ENCODE results near the gene PIP4K2C.

PIP4K2C gene

DNA sequence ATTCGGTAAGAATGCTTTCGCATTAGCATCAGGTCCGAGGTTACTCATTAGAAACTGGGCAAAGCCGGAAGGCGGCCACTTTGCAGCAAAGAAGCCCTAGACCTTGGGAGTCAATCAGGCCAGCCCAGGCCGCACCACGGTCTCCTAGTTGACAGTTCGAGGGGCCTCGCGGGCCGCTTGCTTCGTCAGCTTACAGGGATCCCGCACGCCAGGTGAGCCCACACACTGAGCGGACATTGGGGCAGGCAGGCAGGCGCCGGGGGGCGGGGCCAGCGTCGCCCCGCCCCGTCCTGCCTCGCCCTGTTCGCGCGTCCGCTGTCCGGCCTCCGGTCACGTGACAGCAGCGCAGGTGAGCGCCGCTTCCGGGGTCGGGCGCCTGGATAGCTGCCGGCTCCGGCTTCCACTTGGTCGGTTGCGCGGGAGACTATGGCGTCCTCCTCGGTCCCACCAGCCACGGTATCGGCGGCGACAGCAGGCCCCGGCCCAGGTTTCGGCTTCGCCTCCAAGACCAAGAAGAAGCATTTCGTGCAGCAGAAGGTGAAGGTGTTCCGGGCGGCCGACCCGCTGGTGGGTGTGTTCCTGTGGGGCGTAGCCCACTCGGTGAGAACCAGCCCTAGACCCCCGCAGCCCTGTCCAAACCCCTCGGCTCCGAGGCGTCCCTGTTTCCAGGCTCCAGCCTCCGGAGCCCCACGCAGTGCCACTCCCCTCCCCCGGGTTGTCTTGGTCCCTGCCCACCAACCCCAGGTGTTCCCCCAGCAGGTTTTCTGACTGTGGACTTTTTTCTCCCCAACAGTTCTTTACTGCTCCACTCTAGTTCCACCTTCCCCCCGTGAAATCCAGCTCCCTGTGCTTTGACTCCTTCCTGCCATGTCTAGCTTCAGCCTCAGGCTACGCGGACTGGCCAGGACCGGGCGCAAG lies at the start of gene PIP4K2C:
Gene PIP4K2C (plus strand): TSS at position 329 of the 918 bp plus-strand sequence. CDS start 98 bp downstream, at position 427.
- DNase-seq, result peak; percentile 90
- in situ Hi-C loops (cut with HindIII; ENCODE audit: low pct_ligation_motif_present, low pct_unique_long_range_greater_than_20kb, low sequenced_read_pairs), result no loop called here

DNA sequence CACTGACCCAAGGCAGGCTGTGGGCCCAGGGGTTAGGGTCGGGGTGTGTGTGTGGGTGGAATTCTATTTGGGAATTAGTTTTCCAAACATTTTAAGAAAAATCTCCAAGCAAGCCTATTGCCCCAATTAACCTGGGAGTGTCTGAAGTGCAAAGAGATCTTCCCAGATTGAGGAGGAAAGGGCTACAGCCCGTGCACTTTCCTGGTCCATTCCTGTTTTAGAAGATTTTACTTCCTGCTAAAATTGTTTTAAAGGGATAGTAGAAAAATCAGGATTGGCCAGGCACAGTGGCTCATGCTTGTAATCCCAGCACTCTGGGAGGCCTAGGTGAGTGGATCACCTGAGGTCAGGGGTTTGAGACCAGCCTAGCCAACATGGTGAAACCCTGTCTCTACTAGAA lies 49.3 kb upstream of the PIP4K2C start:
- DNase-seq, result no peak
- in situ Hi-C loops (cut with HindIII; ENCODE audit: low pct_ligation_motif_present, low pct_unique_long_range_greater_than_20kb, low sequenced_read_pairs), result no loop called here

DNA sequence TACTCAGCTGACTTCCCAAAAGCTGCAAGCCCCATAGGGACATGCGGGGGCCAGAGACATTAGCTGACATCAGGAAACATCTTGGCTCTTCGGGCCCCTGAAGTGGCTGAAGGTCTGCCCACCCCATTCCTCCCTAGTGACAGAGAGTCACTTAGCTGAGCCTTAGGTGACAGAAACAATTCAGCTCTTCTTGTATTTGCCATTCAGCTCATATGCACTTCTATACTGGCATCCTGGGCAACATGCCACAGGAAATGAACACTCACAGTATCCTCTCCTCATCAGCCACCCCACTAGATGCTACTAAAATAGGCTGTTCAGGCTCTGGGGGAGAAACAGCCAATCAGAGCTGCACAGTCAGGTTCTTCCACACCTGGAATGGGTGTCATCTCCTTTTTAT lies 47.4 kb upstream of the PIP4K2C start:
- DNase-seq, result no peak
- in situ Hi-C loops (cut with HindIII; ENCODE audit: low pct_ligation_motif_present, low pct_unique_long_range_greater_than_20kb, low sequenced_read_pairs), result no loop called here

DNA sequence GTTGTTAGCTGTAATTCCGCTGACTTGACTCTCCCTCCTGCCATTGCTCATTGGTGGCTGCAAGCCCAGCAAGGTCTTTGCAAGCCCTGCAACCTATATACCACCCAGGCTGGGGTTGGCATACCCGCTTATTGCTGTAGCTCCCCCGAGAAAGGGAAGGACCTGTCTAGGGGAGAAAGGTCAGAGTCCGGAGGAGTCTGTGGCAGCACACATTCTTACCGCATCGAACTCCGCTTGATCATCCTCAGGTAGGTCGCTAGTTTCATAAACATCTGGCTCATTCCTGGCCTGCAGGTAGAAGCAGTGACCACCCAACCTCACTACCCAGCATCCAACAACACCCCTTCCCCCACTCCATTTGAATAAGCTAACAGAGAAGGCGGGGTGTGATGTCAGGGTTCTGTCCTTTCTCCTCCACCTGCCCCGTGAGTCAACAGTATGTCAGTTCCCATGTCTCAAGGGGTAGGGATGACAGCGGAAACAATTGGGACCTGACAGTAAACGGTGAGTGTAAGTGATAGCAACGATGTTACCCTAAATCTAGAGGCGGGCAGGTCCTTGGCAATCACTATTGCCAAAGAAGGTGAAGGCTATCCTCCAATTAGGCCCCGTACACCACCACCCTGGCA lies 45.1 kb upstream of the PIP4K2C start:
- no peak for DNase-seq
- in situ Hi-C loops (cut with HindIII; ENCODE audit: low pct_ligation_motif_present, low pct_unique_long_range_greater_than_20kb, low sequenced_read_pairs), result no loop called here

DNA sequence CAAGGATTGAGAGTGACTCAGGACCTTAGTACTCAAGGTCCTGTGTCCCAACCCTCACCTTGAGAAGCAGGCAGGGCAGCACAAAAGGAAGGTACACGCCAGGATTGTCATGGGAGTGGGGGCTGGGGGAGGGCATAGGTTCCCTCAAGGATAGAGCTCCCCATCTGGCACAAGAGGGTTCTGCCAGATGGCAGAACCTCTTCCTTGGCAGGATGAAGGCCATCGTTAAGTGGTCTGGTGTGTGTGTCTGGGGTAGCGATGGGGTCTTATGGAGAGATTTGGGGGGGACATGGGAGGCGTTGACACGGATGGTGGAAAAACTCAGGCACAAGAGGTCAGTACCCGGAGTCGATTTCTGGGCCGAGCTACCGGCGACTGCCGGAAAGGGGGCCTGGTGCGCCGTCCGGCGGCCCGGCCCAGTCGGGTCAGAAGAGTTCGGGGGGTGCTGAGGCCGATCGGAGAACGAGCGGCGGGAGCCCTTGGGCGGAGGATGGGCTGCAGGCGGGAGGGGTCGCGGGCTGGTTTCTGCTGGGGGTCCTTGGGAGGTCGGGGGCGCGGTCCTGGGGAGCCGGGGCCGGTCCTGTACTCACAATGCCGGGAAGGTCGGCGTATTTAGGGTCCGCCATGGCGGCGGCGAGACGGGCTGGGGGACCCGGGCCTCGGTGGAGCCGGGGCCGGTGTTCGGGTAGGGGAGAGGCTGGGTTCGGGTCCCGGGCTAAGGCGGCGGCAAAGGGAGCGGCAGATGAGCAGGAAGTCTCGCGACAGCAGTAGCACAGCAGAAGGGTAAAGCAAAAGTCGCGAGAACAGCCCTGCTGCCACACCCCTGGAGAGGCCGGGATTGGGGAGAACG lies 44.3 kb upstream of the PIP4K2C start, which contains the start of gene DCTN2:
Gene DCTN2 (minus strand): TSS at position 755 of the 850 bp plus-strand sequence. CDS start 129 bp downstream, at position 626.
- in situ Hi-C loops (cut with HindIII; ENCODE audit: low pct_ligation_motif_present, low pct_unique_long_range_greater_than_20kb, low sequenced_read_pairs), result no loop called here
- DNase-seq, result peak; percentile 100

DNA sequence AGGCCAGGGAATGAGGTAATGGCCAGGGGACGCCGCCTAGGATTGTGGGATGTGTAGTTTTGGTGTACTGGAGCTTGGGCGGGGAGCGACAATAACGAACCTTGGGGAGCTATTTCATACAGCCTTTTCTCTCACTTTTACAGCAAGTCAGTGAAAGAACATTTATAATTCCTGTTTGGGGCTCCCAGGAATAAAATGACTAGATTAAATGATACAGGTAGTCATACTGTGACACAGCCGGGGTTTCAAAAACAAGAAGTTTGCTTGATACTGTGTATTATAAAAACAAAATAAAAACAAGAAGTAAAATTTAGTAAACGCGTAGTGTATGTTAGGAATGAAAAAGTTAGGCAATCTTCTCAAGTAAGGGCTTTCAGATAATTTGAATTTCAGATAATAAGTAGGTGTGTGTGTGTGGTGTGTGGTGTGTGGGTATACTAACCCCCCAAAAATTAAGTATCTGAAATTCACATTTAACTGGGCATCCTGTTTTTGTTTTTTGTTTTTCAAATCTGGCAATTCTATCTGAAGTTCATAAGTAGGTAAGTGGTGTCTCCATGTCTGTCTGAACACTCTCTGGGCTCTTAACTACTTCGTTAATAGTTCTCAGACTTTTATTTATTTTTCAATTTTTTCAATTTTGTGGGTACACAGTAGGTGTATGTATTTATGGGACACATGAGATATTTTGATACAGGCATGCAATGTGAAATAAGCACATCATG lies 43.5 kb upstream of the PIP4K2C start:
- no peak for DNase-seq
- in situ Hi-C loops (cut with HindIII; ENCODE audit: low pct_ligation_motif_present, low pct_unique_long_range_greater_than_20kb, low sequenced_read_pairs), result no loop called here

DNA sequence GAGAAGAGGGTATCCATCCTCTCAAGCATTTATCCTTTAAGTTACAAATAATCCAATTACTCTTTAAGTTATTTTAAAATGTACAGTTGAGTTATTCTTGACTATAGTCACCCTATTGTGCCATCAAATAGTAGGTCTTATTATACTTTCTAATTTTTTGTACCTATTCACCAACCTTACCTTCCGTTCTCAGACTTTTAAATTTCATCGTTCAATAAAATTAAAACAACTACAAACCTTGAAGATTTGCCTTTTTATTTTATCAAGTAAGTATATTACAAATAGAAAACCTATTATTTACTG lies 43.0 kb upstream of the PIP4K2C start:
- DNase-seq, result no peak
- in situ Hi-C loops (cut with HindIII; ENCODE audit: low pct_ligation_motif_present, low pct_unique_long_range_greater_than_20kb, low sequenced_read_pairs), result no loop called here

DNA sequence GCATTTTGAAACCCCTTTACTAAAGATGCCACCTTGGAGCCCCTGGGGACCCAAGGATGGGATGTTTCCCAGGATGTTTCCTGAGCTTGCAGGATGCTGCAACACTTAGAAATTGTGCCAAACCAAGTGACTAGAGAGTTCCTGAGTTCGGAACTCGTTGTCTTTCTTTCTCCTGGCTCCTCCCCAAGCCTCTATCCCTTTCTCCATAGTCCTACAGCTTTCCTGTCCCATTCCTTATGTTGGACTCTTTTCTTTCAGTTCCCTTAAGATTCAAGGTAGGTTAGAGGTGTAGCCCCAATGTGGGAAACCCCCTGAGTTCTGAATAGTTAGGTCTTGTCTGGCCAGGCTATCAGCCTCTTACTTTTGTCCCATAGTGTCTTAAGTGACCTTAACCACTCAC lies 42.5 kb upstream of the PIP4K2C start:
- no peak for DNase-seq
- in situ Hi-C loops (cut with HindIII; ENCODE audit: low pct_ligation_motif_present, low pct_unique_long_range_greater_than_20kb, low sequenced_read_pairs), result no loop called here

DNA sequence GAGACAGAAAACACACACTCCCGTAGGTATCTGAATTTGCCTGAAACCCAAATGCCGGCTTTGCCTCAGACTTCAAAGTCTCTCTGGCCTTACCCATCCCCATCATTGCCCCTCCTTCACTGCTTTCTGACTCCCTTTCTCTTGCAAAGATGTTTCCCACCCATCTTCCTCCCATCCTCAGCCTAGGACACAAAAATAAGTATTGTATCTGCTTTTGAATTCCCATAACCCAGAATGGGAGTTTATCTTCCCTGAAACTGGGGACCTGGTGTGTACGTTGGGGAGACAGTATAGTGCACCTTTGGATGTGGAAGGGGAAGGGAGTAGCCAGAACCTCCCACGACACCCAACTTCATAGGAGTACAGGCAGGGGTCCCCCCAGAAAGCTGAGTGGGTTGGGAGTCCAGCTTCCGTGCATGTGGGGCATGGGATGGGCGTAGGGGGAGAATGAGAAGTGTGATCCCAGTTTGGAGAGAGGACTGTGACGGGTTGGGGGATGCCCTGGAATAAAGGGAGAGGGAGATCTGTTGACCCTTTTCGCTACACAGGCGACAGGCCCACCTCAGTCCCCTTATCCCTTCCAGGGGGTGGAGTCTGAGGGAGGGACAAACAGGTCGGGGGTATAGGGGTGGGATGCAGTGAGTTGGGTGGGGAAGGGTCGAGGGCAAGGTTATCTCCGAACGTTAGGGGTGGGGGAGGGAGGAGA lies 41.6 kb upstream of the PIP4K2C start:
- DNase-seq, result no peak
- in situ Hi-C loops (cut with HindIII; ENCODE audit: low pct_ligation_motif_present, low pct_unique_long_range_greater_than_20kb, low sequenced_read_pairs), result no loop called here

DNA sequence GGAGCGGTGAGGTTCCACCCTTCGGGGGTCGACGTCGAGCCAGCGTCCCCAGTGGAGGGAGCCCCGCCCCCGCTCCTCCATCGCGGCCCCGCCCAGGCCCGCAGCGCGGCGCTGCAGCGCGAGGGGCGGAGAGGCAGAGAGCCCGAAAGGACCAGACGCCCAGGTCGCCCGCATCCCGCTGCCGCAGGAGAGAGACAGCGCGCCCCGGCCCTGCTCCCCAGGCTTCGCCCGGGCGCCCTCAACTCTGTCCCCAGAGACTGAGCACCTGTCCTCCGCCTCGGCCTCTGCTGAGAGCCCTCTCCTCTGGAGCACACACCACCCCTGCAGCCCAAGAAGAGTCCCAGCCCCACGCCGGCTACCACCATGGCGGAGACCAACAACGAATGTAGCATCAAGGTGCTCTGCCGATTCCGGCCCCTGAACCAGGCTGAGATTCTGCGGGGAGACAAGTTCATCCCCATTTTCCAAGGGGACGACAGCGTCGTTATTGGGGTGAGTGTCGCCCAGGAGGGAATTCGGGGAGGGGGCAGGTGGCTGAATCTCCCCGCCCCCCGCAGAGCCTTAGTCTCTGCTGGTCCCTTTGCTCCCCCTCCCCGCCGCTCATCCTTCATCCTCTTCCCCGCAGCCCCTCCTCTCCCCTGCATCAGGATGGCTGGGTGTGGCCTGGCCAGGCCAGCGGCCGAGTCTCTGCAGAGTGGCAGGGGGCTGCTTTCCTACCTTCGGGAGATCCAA lies 40.9 kb upstream of the PIP4K2C start, which contains the start of gene KIF5A:
Gene KIF5A (plus strand): TSS at position 136 of the 732 bp plus-strand sequence. CDS start 228 bp downstream, at position 364.
- in situ Hi-C loops (cut with HindIII; ENCODE audit: low pct_ligation_motif_present, low pct_unique_long_range_greater_than_20kb, low sequenced_read_pairs), result no loop called here
- peak; percentile 60 for DNase-seq

DNA sequence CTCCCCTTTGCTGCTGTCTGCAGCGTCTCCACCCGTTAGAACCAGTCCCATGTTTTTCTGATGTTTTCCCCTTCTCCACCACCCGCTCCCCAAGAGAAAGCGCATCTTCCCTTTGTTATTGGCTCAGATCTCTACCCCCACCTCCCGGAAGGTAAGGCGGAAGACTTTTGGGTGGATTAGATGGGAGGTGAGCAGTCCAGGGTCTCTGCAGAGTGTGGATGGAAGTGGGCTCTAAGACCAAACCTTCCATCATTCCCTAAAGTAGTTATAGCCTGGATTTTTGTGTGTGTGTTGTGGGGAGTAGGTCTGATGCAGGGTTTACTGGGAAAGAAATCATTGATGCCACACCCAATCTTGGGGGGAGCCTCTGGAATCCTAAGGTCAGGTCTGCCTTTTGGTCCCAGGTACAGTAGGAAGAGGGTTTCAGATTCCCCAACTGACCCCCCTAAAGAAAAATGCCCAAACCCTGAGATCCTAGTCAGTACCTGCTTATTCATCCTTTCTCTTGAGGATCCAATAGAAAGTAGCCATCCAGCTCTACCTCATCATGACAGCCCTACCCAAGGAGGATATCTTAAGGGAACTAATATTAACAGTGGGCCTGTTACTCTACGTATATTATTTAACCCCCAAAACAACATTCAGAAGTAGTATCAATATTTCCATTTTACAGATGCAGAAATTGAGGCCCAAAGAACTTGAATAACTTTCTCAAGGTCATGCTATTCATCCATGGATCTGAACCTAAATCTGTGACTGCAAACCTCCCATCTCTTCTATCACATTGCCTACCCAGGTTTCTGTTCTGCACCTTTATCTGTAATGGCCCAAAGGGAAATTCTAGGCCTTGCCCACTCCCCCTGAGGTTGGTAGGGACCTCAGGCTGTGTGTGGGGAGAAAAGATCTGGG lies 40.1 kb upstream of the PIP4K2C start:
- in situ Hi-C loops (cut with HindIII; ENCODE audit: low pct_ligation_motif_present, low pct_unique_long_range_greater_than_20kb, low sequenced_read_pairs), result no loop called here
- no peak for DNase-seq

DNA sequence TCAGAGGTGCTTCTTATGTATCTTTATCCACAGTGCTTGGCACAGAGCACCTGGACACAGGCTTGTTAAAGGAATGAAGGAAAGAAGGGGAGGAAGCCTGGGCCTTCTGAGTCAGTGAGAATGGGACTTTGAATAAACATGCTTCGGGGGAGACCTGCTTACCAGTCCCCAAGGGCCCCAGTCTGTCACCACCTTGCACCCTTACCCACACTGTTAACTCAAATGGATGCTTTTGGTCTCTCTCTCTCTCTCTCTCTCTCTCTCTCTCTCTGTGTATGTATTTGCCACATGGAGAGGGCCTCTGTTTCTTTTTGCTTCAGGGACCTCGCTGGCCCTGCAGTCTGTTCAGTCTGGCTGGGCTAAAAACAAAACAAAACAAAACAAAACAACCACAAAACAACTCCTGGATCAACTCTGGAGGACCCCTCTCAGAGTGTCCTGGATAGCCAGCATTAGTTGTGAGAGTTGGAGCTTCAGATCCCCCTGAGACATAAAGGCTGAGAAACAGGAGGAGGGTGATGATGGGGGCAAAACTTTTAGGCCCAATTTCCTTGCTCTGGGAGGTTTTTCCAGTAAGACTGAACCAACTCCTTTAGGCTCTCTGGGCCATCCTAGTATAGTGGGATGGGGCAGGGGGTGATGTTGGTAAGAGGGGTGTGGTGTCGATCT lies 39.2 kb upstream of the PIP4K2C start:
- no peak for DNase-seq
- in situ Hi-C loops (cut with HindIII; ENCODE audit: low pct_ligation_motif_present, low pct_unique_long_range_greater_than_20kb, low sequenced_read_pairs), result no loop called here

DNA sequence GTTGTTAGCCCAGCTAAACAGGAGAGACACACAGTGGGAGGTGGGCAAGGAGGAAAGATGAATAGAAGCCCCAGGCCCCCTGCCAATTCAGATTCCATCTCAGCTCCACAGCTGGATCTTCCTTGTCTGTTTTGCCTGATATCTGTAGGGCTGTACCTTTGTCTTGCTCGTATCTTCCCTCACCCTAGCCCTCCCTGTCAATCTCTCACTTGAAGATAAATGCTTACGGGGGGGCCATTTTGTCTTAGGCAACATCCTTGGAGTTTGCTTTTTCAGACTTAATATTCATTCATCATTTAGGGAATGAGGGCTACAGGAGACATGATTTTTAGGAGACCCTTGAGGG lies 38.7 kb upstream of the PIP4K2C start:
- DNase-seq, result no peak
- in situ Hi-C loops (cut with HindIII; ENCODE audit: low pct_ligation_motif_present, low pct_unique_long_range_greater_than_20kb, low sequenced_read_pairs), result no loop called here

DNA sequence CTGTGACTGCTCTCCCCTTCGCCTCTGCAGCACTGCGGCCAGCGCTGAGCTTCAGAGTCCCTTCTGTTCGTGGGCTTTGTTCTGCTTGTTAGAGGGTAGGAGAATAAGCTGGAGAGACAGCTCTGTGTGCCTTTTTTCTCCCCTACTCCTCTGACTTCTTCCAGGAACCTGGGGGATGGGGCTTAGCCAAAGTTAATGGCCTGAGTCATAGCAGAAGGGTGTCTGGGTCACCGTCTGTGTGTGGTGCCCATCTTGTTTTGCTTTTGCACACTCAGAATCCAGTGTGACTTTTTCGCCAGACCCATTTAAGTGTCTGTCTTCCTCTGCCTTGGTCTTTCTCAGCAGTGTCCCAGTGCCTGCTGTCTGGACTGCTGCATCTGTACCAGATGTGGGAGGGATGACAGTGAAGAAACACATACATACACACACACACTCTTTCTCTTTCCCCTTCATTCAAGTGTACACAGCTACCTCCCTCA lies 38.1 kb upstream of the PIP4K2C start:
- in situ Hi-C loops (cut with HindIII; ENCODE audit: low pct_ligation_motif_present, low pct_unique_long_range_greater_than_20kb, low sequenced_read_pairs), result no loop called here

DNA sequence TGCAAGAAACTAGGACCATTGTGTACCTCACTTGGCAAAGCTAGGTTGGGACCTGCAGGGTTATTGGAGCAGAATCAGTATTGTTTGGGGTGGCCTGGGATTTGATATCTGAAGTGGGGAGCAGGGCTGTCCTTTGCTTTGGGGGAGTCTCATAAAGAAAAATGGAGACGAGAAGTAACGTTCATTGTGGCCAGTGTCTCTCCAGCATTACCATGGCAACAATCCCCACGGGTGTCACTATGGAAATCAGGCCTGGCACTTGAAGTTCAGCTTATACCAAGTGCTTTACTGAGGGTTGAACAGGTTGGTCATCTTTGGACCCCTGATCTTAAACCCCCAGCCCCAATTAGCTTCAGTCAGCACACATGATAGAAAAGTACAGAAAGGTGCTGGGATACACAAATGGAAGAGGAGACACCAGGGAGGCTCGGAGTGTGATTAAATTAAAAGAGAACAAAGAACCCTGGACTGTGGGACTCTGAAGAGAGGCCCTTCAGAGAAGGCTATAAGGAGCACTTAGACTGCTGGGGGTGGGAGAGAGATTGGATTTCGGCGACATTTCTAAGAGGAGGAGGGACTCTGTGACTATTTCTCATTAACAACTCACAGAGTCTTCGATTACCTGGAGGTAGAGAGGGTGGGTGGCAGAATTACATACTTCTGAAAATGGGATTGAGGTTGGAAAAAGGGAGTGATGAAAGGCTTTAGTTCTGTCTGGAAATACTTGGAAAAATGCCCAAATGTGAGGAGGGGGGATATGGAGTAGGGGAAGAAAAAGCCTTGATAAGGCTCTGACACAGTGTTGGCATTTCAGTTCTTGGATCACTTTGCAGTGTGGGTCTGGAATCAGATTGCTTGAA lies 37.4 kb upstream of the PIP4K2C start:
- in situ Hi-C loops (cut with HindIII; ENCODE audit: low pct_ligation_motif_present, low pct_unique_long_range_greater_than_20kb, low sequenced_read_pairs), result no loop called here
- DNase-seq, result no peak

More for the DNA sequence above, 38.1 kb upstream of the PIP4K2C start:
- DNase-seq, result no peak

Measured in ACHN (cell line).